ENCODE measurements around the gene LYZL1.

- TF ChIP-seq CTCF (IDR thresholded peaks at IDR 0.05): no peak
- TF ChIP-seq ZFX (IDR thresholded peaks at IDR 0.05; ENCODE audit: borderline replicate concordance): no peak
Observed at GRCh38 chr10:29259498-29259897, 29.4 kb upstream of the LYZL1 start.

Measured in 22Rv1 (cell line).